SJSA1 (cell line): Measurements from ENCODE around the gene STIP1. TPM values are rescaled to one million over a fixed set of nuclear protein-coding genes. Genes with fewer than 3 reads are reported as not detected.
A peak's percentile ranks its signal among the peaks of the same experiment; 100 is the strongest.

Experiments used
- DNase-seq, 2 experiments: peaks; one replicate each; pipeline ENCODE4 v3.0.0-alpha.2; 2015 to 2020; ENCODE audit warnings: low spot score in 2 of 2, low read depth in 1 of 2
- H3K27ac ChIP-seq: fragments of 250-450 bp; sonication (Bioruptor Pico); 2 replicates; pipeline ENCODE4 v1.5.1; 2020; ENCODE audit warnings: mild to moderate bottlenecking, moderate library complexity
- H3K27me3 ChIP-seq: fragments of 250-450 bp; sonication (Bioruptor Pico); replicated peaks from 2 replicates; pipeline ENCODE4 v1.5.1; 2020; ENCODE audit warnings: mild to moderate bottlenecking, moderate library complexity
- H3K36me3 ChIP-seq: fragments of 250-450 bp; sonication (Bioruptor Pico); 2 replicates; pipeline ENCODE4 v1.5.1; 2020; ENCODE audit warnings: mild to moderate bottlenecking
- H3K4me1 ChIP-seq: fragments of 250-450 bp; sonication (Bioruptor Pico); replicated peaks from 2 replicates; pipeline ENCODE4 v1.6.1; 2021; ENCODE audit warnings: mild to moderate bottlenecking
- H3K4me3 ChIP-seq: fragments of 250-450 bp; sonication (Bioruptor Pico); 2 replicates; pipeline ENCODE4 v1.5.1; 2020; ENCODE audit warnings: mild to moderate bottlenecking
- H3K9me3 ChIP-seq: fragments of 250-450 bp; sonication (Bioruptor Pico); replicated peaks from 2 replicates; pipeline ENCODE4 v1.5.1; 2020; ENCODE audit warnings: mild to moderate bottlenecking
- total RNA-seq: library from RNA; depleted of rRNA; stranded (reverse); fragments of >200 nt; shearing (Covaris generic); gene quantifications from 2 replicates; pipeline ENCODE4 v1.2.3, GENCODE V29; 2014; rRNA removed

The STIP1 gene
- total RNA-seq = 402 and 488 TPM in 2 replicates

GRCh38 chr11:64185693-64186491 is at the start of gene STIP1:
STIP1 (plus strand) TSS chr11:64186171; CDS start chr11:64186262, 91 bp downstream.
- Histone ChIP-seq H3K9me3 (no peaks in the 10 kb centered on the region), H3K36me3 (no peaks in the 10 kb centered on the region; the same call in none of the 2 replicates), H3K27me3 (no peaks in the 10 kb centered on the region), H3K4me3 (peak within 1 kb of the TSS; percentile 64), H3K27ac (peak within 1 kb of the TSS; percentile 58), H3K4me1 (peaks cover 17% of the 10 kb centered on the region)
- peak; percentile 100 for DNase-seq

GRCh38 chr11:64136765-64137441 is 49.1 kb upstream of the STIP1 start:
- no peak for DNase-seq
- Histone ChIP-seq H3K27ac (no peak overlapping the region), H3K4me3 (no peak overlapping the region), H3K9me3 (no peaks in the 10 kb centered on the region), H3K36me3 (no peaks in the 10 kb centered on the region), H3K4me1 (no peaks in the 10 kb centered on the region), H3K27me3 (no peaks in the 10 kb centered on the region)

- no peaks in the 10 kb centered on the region for H3K4me1 ChIP-seq
- no peak for DNase-seq
- H3K9me3 ChIP-seq = no peaks in the 10 kb centered on the region
- H3K4me3 ChIP-seq = no peak overlapping the region
- no peaks in the 10 kb centered on the region for H3K27me3 ChIP-seq
- no peaks in the 10 kb centered on the region for H3K36me3 ChIP-seq
- no peak overlapping the region for H3K27ac ChIP-seq
Measured at GRCh38 chr11:64138398-64138797, 47.6 kb upstream of the STIP1 start.

GRCh38 chr11:64139049-64139448 is 46.9 kb upstream of the STIP1 start:
- H3K9me3 ChIP-seq = no peaks in the 10 kb centered on the region
- no peak for DNase-seq
- no peak overlapping the region for H3K4me3 ChIP-seq
- no peaks in the 10 kb centered on the region for H3K36me3 ChIP-seq
- no peak overlapping the region for H3K27ac ChIP-seq
- no peaks in the 10 kb centered on the region for H3K27me3 ChIP-seq
- no peaks in the 10 kb centered on the region for H3K4me1 ChIP-seq

GRCh38 chr11:64140082-64140481 is 45.9 kb upstream of the STIP1 start:
- Histone ChIP-seq H3K27me3 (no peaks in the 10 kb centered on the region), H3K27ac (no peak overlapping the region), H3K4me1 (no peaks in the 10 kb centered on the region), H3K36me3 (no peaks in the 10 kb centered on the region), H3K4me3 (no peak overlapping the region), H3K9me3 (no peaks in the 10 kb centered on the region)
- DNase-seq = no peak

GRCh38 chr11:64141081-64141783 is 44.7 kb upstream of the STIP1 start:
- H3K27ac ChIP-seq = no peak overlapping the region
- no peaks in the 10 kb centered on the region for H3K36me3 ChIP-seq
- no peaks in the 10 kb centered on the region for H3K9me3 ChIP-seq
- no peak for DNase-seq
- H3K4me1 ChIP-seq = no peaks in the 10 kb centered on the region
- H3K4me3 ChIP-seq = no peak overlapping the region
- H3K27me3 ChIP-seq = no peaks in the 10 kb centered on the region

GRCh38 chr11:64144587-64145472 is 41.1 kb upstream of the STIP1 start:
- no peak overlapping the region for H3K4me3 ChIP-seq
- 0 out of 2 replicates have a peak, but pooled peaks cover 4% of the 10 kb centered on the region for H3K4me1 ChIP-seq
- H3K9me3 ChIP-seq = no peaks in the 10 kb centered on the region
- no peak overlapping the region for H3K27ac ChIP-seq
- H3K27me3 ChIP-seq = no peaks in the 10 kb centered on the region
- no peaks in the 10 kb centered on the region for H3K36me3 ChIP-seq
- no peak for DNase-seq

GRCh38 chr11:64146036-64146955 is 39.7 kb upstream of the STIP1 start:
- 0 out of 2 replicates have a peak, but pooled peaks cover 4% of the 10 kb centered on the region for H3K4me1 ChIP-seq
- no peaks in the 10 kb centered on the region for H3K9me3 ChIP-seq
- H3K4me3 ChIP-seq = no peak overlapping the region
- H3K27me3 ChIP-seq = no peaks in the 10 kb centered on the region
- H3K36me3 ChIP-seq = no peaks in the 10 kb centered on the region
- H3K27ac ChIP-seq = no peak overlapping the region
- peak; percentile 51 to 71 for DNase-seq

- DNase-seq = peak; percentile 72 to 90
- Histone ChIP-seq H3K9me3 (no peaks in the 10 kb centered on the region), H3K27ac (no peak overlapping the region), H3K27me3 (no peaks in the 10 kb centered on the region), H3K36me3 (no peaks in the 10 kb centered on the region), H3K4me1 (peaks cover 10% of the 10 kb centered on the region), H3K4me3 (no peak overlapping the region)
Measured at GRCh38 chr11:64148226-64148916, 37.6 kb upstream of the STIP1 start.

GRCh38 chr11:64148917-64149617 is 36.9 kb upstream of the STIP1 start:
- Histone ChIP-seq H3K27me3 (no peaks in the 10 kb centered on the region), H3K4me1 (peaks cover 10% of the 10 kb centered on the region), H3K9me3 (no peaks in the 10 kb centered on the region), H3K36me3 (no peaks in the 10 kb centered on the region), H3K27ac (no peak overlapping the region), H3K4me3 (no peak overlapping the region)
- no peak for DNase-seq

GRCh38 chr11:64150051-64150450 is 35.9 kb upstream of the STIP1 start:
- H3K36me3 ChIP-seq = no peaks in the 10 kb centered on the region
- peaks cover 10% of the 10 kb centered on the region for H3K4me1 ChIP-seq
- no peak overlapping the region for H3K27ac ChIP-seq
- H3K9me3 ChIP-seq = no peaks in the 10 kb centered on the region
- no peak for DNase-seq
- H3K4me3 ChIP-seq = no peak overlapping the region
- H3K27me3 ChIP-seq = no peaks in the 10 kb centered on the region
